HG02610 (cell line): Measurements from ENCODE around the gene ZNF367.
"Not testable (repeated sequence)": the region's sequence is repeated elsewhere in the genome, so short reads cannot be mapped to it uniquely, and the experiment has no call there.

ENCODE experiments used
- ATAC-seq: cut with Tn5 transposase; IDR thresholded peaks from one replicate; pipeline ENCODE4 v1.9.1; 2021; ENCODE audit warnings: mild to moderate bottlenecking, moderate library complexity; ENCODE audit not compliant: unreplicated experiment

ZNF367 gene

GRCh38 chr9:96363175-96363967 lies 54.8 kb downstream of the ZNF367 start:
- ATAC-seq = no peak

GRCh38 chr9:96362119-96362518 lies 56.1 kb downstream of the ZNF367 start:
- ATAC-seq = not testable (repeated sequence)

- ATAC-seq = no peak
Observed at GRCh38 chr9:96361668-96362067, 56.5 kb downstream of the ZNF367 start.

GRCh38 chr9:96360976-96361375 lies 57.2 kb downstream of the ZNF367 start:
- no peak for ATAC-seq

- ATAC-seq = not testable (repeated sequence)
Observed at GRCh38 chr9:96360523-96360922, 57.6 kb downstream of the ZNF367 start.

- no peak for ATAC-seq
Observed at GRCh38 chr9:96350866-96351265, 67.3 kb downstream of the ZNF367 start.

GRCh38 chr9:96348261-96348660 lies 69.9 kb downstream of the ZNF367 start:
- no peak for ATAC-seq

GRCh38 chr9:96345551-96345950 lies 72.6 kb downstream of the ZNF367 start:
- no peak for ATAC-seq

- no peak for ATAC-seq
Observed at GRCh38 chr9:96344458-96345180, 73.6 kb downstream of the ZNF367 start.

GRCh38 chr9:96343515-96344360 lies 74.4 kb downstream of the ZNF367 start:
- no peak for ATAC-seq

- no peak for ATAC-seq
Observed at GRCh38 chr9:96342571-96343245, 75.5 kb downstream of the ZNF367 start.

- no peak for ATAC-seq
Observed at GRCh38 chr9:96340707-96341106, 77.5 kb downstream of the ZNF367 start.

GRCh38 chr9:96338299-96338698 lies 79.9 kb downstream of the ZNF367 start:
- no peak for ATAC-seq
